OCI-LY7 (cell line): Measurements from ENCODE around the gene ZFHX3. TPM values are rescaled to one million over a fixed set of nuclear protein-coding genes. Genes with fewer than 3 reads are reported as not detected.

Experiments used
- BruUV-seq: library from RNA; stranded (reverse); fragments of 400-500 nt; replicated peaks from 2 replicates; lab custom pipeline; 2021; lab: Mats Ljungman, UMichigan
- CTCF ChIA-PET: fragments of 300-600 bp; sonication (Branson Sonifier 250); formaldehyde crosslinking; loops from one replicate; lab custom pipeline; 2022; ENCODE audit warnings: antibody characterized with exemption; ENCODE audit not compliant: unreplicated experiment; lab: Charles Lee
- POLR2A ChIA-PET: fragments of 300-600 bp; sonication (Branson Sonifier 250); formaldehyde crosslinking; loops from one replicate; lab custom pipeline; 2022; ENCODE audit warnings: antibody characterized with exemption; lab: Charles Lee
- DNase-seq: peaks from one replicate; pipeline ENCODE4 v3.0.0-alpha.2; 2015; ENCODE audit warnings: low spot score
- H2AFZ ChIP-seq: fragments of 200-600 bp; sonication (generic), shearing (Covaris generic); 2 replicates; pipeline ENCODE4 v1.6.1; 2014; ENCODE audit warnings: mild to moderate bottlenecking, antibody characterized with exemption, low read length, moderate library complexity
- H3K27ac ChIP-seq: fragments of 200-600 bp; sonication (generic); 2 replicates; pipeline ENCODE4 v1.5.1; 2014; ENCODE audit warnings: mixed run types, low read depth, mild to moderate bottlenecking, moderate library complexity, low read length, inconsistent platforms; ENCODE audit not compliant: poor library complexity, severe bottlenecking
- H3K36me3 ChIP-seq: fragments of 200-600 bp; sonication (generic); 2 replicates; pipeline ENCODE4 v1.6.1; 2014; ENCODE audit warnings: mild to moderate bottlenecking, antibody characterized with exemption, low read length, moderate library complexity, mixed read lengths; ENCODE audit not compliant: insufficient read depth
- H3K4me1 ChIP-seq: fragments of 200-600 bp; sonication (generic); 2 replicates; pipeline ENCODE4 v1.5.1; 2014; ENCODE audit warnings: mild to moderate bottlenecking, low read length; ENCODE audit not compliant: insufficient read depth, poor library complexity, severe bottlenecking
- H3K4me2 ChIP-seq: fragments of 200-600 bp; sonication (generic); 2 replicates; pipeline ENCODE4 v1.6.1; 2014; ENCODE audit warnings: mild to moderate bottlenecking, low read length
- H3K4me3 ChIP-seq: fragments of 200-600 bp; sonication (generic); 2 replicates; pipeline ENCODE4 v1.5.1; 2014; ENCODE audit warnings: mild to moderate bottlenecking, low read depth, low read length; ENCODE audit not compliant: poor library complexity, severe bottlenecking
- H3K79me2 ChIP-seq: fragments of 200-600 bp; sonication (generic); 2 replicates; pipeline ENCODE4 v1.6.1; 2016; ENCODE audit warnings: low read depth, mild to moderate bottlenecking, low read length, moderate library complexity, mixed read lengths; ENCODE audit not compliant: insufficient read depth
- H3K9me2 ChIP-seq: fragments of 200-600 bp; sonication (generic); 2 replicates; pipeline ENCODE4 v1.6.1; 2016; ENCODE audit warnings: mild to moderate bottlenecking, low read length, mixed read lengths; ENCODE audit not compliant: insufficient read depth
- H3K9me3 ChIP-seq: fragments of 200-600 bp; sonication (generic); 2 replicates; pipeline ENCODE4 v1.6.1; 2014; ENCODE audit warnings: mild to moderate bottlenecking, mixed run types, low read length, mixed read lengths
- H4K20me1 ChIP-seq: fragments of 200-600 bp; sonication (generic); 2 replicates; pipeline ENCODE4 v1.6.1; 2014; ENCODE audit warnings: mild to moderate bottlenecking, antibody characterized with exemption, low read length, moderate library complexity, mixed read lengths; ENCODE audit not compliant: insufficient read depth
- EZH2phosphoT487 ChIP-seq: fragments of 200-600 bp; sonication (generic); IDR thresholded peaks from 2 replicates; pipeline ENCODE4 v1.6.1; 2018; ENCODE audit warnings: low read depth, borderline replicate concordance, mild to moderate bottlenecking, mixed run types, antibody characterized with exemption, low read length, moderate library complexity, mixed read lengths
- intact Hi-C: fragments of 100-400 bp; cut with micrococcal nuclease; formaldehyde crosslinking; loops from one replicate; pipeline ENCODE4 v1.10.0; 2022; ENCODE audit not compliant: unreplicated experiment
- total RNA-seq, 2 experiments: library from RNA; depleted of rRNA in 1 of 2; stranded (reverse); fragments of >200 nt in 1 of 2; shearing (Covaris generic) in 1 of 2; gene quantifications; 2 replicates each; pipeline ENCODE4 v1.2.3, GENCODE V29; 2014 to 2022
- TF ChIP-seq, protein P1 (sequence below): fragments of 200-600 bp; sonication (generic); conservative IDR thresholded peaks from 2 replicates; pipeline ENCODE4 v1.5.1; 2014; ENCODE audit warnings: mild to moderate bottlenecking, antibody characterized with exemption, low read length, moderate library complexity, mixed read lengths

ZFHX3 gene
- total RNA-seq, 2 experiments from 2014 or later = 1.3 to 6.2 TPM

- H4K20me1 ChIP-seq = peaks cover 9% of the 10 kb centered on the region
- ChIA-PET CTCF (no interaction called here), POLR2A (no interaction called here)
- no peak for DNase-seq
- BruUV-seq = no TSS peak
- no peak overlapping the region for H2AFZ ChIP-seq
- no peaks in the 10 kb centered on the region for H3K36me3 ChIP-seq
- H3K4me2 ChIP-seq = no peak overlapping the region
- no peaks in the 10 kb centered on the region for H3K9me3 ChIP-seq
- peaks cover 34% of the 10 kb centered on the region for H3K4me1 ChIP-seq
- no peaks in the 10 kb centered on the region for H3K9me2 ChIP-seq
- peaks cover 3% of the 10 kb centered on the region; the same call in 1 of the 2 replicates for H3K79me2 ChIP-seq
- H3K27ac ChIP-seq = no peak overlapping the region
- intact Hi-C loops = loop anchor here (10.0 kb wide), 1 partner anchor 217 kb away; no protein-coding TSS in a partner anchor
- TF ChIP-seq, protein P1, sequence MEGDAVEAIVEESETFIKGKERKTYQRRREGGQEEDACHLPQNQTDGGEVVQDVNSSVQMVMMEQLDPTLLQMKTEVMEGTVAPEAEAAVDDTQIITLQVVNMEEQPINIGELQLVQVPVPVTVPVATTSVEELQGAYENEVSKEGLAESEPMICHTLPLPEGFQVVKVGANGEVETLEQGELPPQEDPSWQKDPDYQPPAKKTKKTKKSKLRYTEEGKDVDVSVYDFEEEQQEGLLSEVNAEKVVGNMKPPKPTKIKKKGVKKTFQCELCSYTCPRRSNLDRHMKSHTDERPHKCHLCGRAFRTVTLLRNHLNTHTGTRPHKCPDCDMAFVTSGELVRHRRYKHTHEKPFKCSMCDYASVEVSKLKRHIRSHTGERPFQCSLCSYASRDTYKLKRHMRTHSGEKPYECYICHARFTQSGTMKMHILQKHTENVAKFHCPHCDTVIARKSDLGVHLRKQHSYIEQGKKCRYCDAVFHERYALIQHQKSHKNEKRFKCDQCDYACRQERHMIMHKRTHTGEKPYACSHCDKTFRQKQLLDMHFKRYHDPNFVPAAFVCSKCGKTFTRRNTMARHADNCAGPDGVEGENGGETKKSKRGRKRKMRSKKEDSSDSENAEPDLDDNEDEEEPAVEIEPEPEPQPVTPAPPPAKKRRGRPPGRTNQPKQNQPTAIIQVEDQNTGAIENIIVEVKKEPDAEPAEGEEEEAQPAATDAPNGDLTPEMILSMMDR = no peak
- TF ChIP-seq EZH2phosphoT487 = no peak
- no peak overlapping the region for H3K4me3 ChIP-seq
Measured at GRCh38 chr16:73051961-73052360, 4.0 kb upstream of the ZFHX3 start.

DNA sequence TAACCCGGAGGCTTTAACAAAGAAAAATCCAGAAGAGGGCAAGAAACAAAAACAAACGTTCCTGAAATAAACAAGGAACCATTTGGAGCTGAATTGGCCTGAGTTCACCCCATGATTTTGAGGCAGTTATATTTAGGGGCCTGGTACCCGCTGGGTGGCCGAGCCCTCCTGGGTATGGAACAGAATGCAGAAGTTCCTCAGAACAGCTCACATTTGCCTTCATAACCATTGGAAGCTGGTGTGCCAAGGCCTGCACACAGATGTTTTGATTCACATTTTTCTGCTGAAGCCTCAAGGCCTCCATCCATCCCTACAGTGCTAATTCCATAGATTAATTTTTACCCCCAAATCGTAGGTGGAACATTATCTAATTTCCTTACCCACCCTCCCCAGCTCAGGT, 3.3 kb upstream of the ZFHX3 start:
- DNase-seq = no peak
- CTCF ChIA-PET = no interaction called here
- no peaks in the 10 kb centered on the region for H3K36me3 ChIP-seq
- POLR2A ChIA-PET = no interaction called here
- peaks cover 2% of the 10 kb centered on the region for H4K20me1 ChIP-seq
- H2AFZ ChIP-seq = no peak overlapping the region
- no peak overlapping the region for H3K4me3 ChIP-seq
- peaks cover 3% of the 10 kb centered on the region; the same call in 1 of the 2 replicates for H3K79me2 ChIP-seq
- BruUV-seq = no TSS peak
- no peaks in the 10 kb centered on the region for H3K9me3 ChIP-seq
- TF ChIP-seq EZH2phosphoT487 = no peak
- TF ChIP-seq, protein P1 = no peak
- H3K4me2 ChIP-seq = no peak overlapping the region
- intact Hi-C loops = loop anchor here (10.0 kb wide), 1 partner anchor 216 kb away; no protein-coding TSS in a partner anchor
- no peak overlapping the region for H3K27ac ChIP-seq
- peaks cover 28% of the 10 kb centered on the region for H3K4me1 ChIP-seq
- no peaks in the 10 kb centered on the region for H3K9me2 ChIP-seq

GRCh38 chr16:73050201-73051099, 2.5 kb upstream of the ZFHX3 start:
- TF ChIP-seq, protein P1 = no peak
- no peak for TF ChIP-seq EZH2phosphoT487
- Histone ChIP-seq H3K4me2 (no peak overlapping the region), H3K9me3 (no peaks in the 10 kb centered on the region), H2AFZ (no peak overlapping the region), H3K79me2 (peaks cover 3% of the 10 kb centered on the region; the same call in 1 of the 2 replicates), H3K36me3 (no peaks in the 10 kb centered on the region), H4K20me1 (no peaks in the 10 kb centered on the region; the same call in 1 of the 2 replicates), H3K27ac (no peak overlapping the region), H3K9me2 (no peaks in the 10 kb centered on the region), H3K4me1 (peaks cover 21% of the 10 kb centered on the region), H3K4me3 (no peak overlapping the region)
- POLR2A ChIA-PET = interaction anchor here (1.1 kb wide), 1 partner anchor 12 kb away, joined by 3 read pairs; no protein-coding TSS in a partner anchor
- DNase-seq = no peak
- intact Hi-C loops = loop anchor here (10.0 kb wide), 1 partner anchor 216 kb away; no protein-coding TSS in a partner anchor
- no TSS peak for BruUV-seq
- CTCF ChIA-PET = no interaction called here
